NCI-H69 (cell line): ENCODE data around the gene RFFL.
"Not testable (repeated sequence)": the region's sequence is repeated elsewhere in the genome, so short reads cannot be mapped to it uniquely, and the experiment has no call there.

ENCODE experiments used
- DNase-seq: peaks from one replicate; lab custom pipeline; 2025; lab: John Stamatoyannopoulos, UW

Gene RFFL, protein sequence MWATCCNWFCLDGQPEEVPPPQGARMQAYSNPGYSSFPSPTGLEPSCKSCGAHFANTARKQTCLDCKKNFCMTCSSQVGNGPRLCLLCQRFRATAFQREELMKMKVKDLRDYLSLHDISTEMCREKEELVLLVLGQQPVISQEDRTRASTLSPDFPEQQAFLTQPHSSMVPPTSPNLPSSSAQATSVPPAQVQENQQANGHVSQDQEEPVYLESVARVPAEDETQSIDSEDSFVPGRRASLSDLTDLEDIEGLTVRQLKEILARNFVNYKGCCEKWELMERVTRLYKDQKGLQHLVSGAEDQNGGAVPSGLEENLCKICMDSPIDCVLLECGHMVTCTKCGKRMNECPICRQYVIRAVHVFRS

DNA sequence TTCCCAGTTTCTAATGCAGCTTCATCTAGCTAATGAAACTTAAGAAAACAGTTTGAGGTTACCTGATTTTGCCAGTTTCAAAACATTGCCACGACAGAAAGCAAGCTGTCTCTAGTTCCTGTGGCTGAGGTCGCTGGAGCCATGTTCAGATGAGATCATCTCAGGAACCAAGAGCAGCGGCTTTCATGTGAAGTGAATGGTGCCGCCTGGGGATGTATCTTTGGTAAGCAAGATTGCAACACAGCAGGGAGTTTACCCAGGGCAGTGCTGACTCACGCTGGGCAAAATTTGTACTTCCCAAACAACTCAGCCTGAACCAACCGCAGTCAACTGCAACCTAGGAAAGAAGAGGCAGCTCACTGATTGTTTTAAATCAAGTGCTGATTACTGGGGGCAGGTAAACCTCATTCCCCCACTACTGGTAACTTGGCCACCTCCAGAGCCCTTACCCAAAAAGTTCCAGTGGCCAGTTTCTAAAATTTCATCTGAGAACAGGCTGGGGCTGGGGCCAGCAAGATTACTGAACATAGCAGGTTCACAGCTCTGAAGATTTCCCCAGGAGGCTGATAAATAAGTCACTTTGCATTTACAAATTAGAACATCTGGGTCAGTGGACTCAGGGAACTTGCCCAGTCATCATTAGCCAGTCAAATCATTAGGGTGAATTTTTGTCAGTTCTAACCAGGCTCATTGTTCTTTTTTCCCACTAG lies at the start of gene RFFL:
Gene RFFL, minus strand, starts transcription at position 194 of the 710 bp plus-strand sequence. CDS start 37,154 bp downstream, outside the sequence.
- peak; percentile 99 for DNase-seq

DNA sequence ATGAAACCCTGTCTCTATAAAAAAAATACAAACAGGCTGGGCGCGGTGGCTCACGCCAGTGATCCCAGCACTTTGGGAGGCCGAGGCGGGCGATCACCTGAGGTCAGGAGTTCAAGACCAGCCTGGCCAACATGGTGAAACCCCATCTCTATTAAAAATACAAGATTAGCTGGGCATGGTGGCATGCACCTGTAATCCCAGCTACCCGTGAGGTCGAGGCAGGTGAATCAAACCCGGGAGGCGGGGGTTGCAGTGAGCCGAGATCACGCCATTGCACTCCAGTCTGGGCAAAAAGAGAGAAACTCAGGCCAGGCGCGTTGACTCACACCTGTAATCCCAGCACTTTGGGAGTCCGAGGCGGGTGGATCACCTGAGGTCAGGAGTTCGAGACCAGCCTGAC lies 47.3 kb upstream of the RFFL start:
- not testable (repeated sequence) for DNase-seq

DNA sequence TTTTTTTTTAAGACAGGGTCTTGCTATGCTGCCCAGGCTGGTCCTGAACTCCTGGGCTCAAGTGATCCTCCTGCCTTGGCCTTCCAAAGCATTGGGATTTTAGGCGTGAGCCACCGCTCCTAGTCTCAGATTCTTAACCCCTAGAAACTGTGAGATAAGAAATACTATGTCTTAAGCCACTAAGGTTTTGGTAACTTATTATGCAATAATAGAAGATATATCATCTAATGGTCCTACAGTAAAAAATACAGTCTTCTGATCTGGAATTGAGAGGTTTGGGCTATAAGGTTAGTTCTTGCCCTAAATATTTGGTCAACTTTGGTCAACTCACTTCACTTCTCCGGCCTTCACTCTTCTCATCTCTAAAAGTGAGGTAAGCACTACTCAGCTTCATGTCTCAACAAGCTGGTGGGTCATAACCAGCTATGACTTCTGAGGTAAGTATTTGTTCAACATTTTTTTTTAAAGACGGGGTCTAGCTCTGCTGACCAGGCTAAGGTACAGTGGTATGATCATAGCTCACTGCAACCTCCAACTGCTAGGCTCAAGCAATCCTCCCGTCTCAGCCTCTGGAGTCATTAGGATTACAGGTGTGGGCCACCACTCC lies 41.4 kb upstream of the RFFL start:
- no peak for DNase-seq

DNA sequence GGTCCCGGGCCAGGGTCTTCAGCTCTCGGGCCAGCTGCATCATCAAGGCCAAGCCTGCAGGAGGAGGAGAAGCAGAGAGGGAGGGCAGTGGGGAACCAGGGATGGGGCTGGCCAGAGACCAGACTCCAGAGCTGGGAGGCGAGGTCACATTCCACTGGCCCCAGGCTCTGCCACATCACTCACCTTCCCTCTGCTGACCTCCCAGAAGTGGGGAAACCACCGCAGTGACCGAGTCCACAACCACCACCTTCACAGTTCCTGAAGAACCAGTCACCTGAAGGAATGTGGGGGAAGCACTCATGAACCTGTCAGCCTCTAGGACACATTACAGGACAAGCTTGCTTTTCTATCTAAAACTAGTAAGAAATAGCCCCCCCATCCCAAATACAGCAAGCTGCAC lies 39.8 kb upstream of the RFFL start:
- DNase-seq: no peak

DNA sequence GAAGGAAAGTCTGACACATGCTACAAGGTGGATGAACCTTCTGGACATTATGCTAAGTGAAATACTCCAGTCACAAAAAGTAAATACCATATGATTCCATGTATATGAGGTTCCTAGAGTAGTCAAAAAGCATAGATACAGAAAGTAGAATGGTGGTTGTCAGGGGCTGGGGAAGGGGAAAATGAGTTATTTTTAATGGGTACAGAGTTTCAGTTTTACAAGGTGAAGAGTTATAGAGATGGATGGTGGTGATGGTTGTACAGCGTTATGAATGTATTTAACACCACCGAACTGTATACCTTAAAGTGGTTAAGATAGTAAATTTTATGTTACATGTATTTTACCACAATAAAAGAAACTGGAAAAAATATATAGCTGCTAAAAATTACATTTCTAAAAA lies 38.2 kb upstream of the RFFL start:
- no peak for DNase-seq

DNA sequence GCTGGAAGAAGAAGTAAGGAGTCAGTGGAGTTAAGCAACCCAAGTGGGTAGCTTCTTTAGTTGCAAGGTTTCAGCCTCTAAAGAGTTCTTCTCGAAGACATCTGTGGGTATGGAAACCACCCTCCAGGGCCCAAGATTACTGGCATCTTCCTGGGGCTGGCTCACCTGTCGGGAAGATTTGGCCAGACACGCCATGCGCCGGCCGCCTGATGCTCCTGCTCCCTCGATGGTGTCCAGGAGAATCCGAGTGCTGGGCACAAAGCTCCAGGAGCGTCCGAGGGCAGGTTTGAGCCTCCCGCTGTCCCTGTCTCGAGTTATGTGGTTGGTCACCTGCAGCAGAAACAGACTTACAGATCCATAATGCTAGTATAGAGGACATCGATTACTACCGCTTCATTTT lies 37.5 kb upstream of the RFFL start:
- no peak for DNase-seq

DNA sequence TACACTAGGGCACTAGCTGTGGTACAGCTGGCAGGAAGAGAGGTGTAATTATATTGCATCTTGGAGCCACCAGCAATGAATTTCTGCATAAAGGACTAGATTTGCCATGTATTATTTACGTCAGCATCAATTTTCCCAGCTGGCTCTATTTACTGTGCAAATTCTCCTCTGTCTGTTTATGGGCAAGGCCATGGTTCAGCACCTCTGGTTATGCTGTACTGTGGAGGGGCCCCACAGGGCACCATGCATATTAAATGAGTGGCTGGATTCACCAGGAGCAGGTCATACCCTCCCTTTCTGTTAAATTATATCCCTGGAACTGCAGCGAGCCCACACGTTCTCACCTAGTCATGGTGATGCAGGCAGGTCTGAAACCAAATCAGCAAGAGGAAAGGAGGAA lies 36.4 kb upstream of the RFFL start:
- DNase-seq: peak; percentile 98

DNA sequence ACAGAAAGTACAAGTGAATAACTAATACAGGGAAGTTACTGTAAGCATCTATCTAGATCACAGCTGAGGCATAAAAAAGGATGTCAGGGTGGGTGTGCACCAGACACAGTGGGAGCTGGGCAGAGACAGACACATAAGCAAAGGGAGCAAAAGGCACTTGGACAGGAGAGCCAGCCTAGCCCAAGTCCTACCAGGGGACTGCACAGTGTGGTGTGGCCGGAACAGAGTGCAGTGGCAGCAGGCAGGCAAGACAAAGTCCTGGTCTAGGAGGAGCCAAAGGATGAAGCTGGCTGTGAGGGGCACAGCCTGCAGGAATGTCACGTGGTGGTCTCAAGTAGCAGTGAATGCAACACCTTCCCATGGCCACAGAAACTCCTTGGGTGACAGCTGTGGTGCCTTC lies 34.3 kb upstream of the RFFL start:
- DNase-seq: no peak

DNA sequence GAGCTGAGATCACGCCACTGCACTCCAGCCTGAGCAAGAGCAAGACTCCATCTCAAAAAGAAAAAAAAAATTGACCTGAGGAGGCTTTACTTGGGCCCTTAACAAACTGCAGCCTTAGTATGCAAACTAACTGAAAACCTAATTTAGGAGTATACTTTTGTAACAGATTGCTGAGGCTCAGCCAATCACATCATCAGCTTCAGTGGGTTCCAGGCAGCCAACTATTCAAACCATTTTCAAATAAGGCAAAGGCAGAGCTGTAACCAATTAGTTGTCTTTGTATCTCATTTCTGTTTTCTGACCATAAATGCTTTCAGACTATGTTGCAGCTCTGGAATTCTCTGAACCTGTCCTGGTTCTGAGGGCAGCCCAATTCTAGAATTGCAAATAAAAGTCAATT lies 32.2 kb upstream of the RFFL start:
- no peak for DNase-seq

DNA sequence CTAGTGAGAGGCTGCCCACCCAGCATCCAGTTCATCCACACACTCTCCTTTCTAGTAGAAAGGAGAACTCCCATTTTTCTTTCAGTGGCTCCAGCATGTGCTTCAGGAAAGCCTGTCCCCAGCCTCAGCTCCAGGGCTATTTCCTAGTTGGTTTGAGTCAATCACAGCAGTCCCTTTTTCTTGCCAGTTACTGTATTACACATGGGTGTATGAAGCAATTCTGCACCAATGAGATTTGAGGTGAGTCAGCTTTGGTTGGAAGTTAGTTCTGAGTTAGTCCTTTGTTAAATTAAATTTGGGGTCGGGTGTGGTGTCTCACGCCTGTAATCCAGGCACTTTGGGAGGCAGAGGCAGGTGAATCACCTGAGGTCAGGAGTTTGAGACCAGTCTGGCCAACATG lies 31.4 kb upstream of the RFFL start:
- no peak for DNase-seq

DNA sequence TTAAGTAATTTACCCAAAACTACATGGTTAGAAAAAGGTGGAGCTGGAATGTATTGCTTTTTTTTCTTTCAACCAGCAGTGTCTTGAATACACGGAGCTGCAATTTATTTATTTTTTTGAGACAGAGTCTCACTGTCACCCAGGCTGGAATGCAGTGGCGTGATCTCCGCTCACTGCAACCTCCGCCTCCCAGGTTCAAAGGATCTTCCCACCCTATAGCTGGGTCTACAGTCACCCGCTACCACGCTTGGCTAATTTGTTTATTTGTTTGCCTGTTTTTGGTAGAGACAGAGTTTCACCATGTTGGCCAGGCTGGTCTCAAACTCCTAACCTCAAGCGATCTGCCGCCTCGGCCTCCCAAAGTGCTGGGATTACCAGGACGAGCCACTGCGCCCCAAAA lies 27.2 kb upstream of the RFFL start:
- DNase-seq: not testable (repeated sequence)

DNA sequence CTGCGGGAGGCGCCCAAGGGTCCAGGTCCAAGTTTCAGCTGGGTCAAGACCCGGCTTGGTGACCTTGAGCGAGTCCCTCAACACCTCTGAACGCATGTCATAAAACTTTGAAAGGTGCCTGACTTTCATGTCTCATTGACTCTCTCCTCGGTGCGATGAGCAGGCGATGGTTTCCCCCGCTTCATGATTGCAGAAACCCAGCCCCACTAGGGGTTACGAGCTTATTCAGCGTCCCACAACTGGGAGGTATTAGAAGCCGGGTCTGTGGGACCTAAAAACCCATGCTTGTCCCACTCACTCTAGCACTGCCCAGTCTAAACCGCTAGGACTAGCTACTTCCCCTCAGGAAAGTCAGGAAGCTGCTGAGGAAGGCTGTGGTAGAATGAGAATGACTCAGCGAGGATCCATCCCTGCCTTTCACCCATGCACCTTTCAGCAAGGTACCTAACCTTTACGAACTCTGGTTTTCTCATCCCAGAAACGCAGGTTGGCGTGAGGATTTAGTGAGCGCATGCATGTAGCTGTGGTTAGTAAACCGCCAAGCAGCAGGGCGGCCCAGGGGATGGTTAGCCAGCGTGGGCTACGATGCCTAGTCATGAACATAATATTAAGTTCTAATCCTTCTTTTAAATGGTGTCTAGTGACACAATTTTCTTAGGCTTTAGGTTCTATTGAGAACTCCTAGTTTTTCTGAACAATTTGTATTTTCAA lies 26.2 kb upstream of the RFFL start:
- peak; percentile 55 for DNase-seq

DNA sequence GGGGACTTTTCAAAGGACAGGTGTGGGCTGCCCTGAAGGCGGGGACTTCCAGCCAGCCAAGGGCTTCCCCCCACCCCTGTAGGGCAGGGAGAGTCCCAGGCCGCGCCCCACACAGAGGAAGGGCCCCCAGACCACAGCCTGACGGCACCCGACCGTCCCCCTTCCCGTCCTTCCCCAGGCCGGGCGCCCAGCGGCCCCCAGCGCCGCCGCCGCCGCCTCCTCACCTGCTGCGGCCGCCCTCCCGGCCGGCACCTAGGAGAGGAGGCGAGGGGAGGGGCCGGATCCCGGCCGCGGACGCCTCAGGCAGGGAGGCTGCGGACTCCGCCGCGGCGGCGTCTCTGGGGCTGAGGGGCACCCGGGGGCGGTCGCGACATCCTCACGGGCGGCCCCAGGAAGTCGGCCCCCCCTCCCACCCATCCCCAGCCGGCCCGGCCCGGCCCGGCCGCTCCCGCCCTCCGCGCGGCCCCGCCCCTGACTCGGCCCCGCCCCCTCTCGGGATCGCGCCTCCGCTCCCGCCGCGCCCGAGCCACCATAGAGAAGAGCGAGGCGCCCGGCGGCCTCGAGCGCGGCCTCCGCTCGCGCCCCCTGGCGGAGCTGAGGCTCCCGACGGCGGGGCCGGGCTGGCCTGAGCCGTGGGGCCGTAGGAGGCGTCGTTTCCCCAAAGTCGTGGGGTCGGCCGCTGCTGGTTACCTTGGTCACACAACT lies 25.5 kb upstream of the RFFL start:
- DNase-seq: peak; percentile 96

DNA sequence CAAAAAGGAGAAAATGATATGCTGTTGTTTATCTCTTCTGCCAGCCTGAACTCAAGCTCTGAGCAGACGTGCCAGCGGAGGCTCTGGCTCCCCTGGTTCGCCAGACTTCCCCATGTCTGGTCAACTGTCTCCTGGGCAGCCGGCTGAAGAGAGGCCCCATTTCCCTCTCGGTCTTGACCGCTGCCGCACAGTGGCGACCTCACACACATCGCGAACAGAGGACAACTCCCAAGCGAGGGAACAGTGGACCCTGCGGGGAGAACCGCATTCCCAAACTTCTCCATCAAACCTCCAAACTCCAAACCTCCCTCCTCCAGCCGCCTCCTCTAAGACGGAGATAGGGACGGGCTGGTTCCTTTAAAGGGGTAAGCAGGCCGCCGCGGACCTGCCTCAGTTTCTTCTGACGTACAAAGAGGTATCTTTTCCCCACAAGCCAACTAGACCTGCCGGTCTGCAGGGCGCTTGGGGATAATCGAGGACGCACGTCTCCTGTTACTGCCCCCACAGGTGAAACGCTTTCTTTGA lies 24.9 kb upstream of the RFFL start:
- DNase-seq: peak; percentile 87

DNA sequence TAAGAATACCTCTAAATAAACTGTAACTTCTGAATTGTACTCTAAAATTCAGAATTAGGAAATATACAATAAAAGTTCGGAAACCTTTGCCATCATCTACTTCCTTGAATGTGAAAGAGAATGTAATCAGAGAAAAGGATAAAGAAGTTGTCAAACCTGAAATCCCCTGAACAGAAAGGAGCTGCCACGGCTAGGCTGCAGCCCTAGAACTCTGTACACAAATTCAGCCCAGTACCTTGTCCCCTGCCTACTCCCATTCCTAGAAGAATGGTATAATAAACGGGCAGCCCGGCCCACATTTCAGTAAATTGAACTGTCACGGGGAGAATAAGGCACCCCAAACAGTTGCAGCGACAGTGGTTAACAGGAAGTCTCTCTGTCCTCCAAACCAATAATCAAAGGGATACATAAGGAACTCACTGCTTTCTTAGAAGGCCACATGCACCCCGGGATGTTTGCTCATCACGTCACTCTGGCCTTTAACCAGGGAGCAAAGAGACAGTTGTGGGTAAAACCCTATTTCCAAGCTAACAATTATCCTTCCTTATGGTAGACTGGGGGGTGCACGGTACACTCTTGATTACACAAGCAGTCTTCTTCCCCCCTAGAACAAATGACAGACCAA lies 24.3 kb upstream of the RFFL start:
- DNase-seq: peak; percentile 87

DNA sequence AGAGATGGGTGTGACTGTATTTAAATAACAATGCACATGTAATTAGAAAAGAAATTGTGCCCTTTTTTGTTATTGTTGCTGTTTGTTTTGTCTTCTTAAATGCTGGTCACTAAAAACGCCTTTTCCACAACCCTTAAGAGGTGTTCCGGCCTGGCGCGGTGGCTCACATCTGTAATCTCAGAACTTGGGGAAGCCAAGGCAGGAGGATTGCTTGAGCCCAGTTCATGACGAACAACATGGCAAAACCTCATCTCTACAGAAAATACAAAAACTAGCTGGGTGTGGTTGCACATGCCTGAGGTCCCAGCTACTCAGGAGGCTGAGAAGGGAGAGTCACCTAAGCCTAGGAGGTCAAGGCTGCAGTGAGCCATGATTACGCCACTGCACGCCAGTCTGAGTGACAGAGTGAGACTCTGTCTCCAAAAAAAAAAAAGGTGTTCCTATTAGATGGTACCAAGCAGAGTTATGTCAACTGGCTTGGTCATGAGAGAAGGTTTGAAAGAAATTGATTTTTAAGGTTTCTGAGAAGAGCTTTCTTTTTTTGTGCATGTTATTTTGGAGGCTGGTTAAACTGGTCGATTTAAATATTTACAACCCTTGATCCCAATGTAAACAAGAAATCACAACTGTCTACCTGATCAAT lies 23.5 kb upstream of the RFFL start:
- DNase-seq: no peak

DNA sequence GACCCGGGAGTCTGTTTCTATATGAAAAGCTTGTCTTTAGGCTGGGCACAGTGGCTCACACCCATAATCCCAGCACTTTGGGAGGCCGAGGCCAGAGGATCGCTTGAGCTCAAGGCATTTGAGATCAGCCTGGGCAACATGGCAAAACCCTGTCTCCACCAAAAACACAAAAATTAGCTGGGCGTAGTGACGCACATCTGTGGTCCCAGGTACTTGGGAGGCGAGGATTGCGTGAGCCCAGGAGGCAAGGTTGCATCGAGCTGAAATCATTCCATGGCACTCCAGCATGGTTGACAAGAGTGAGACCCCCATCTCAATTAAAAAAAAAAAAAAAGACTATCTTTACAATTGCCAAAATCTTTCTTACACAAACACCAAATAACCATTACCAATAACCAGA lies 22.7 kb upstream of the RFFL start:
- no peak for DNase-seq

DNA sequence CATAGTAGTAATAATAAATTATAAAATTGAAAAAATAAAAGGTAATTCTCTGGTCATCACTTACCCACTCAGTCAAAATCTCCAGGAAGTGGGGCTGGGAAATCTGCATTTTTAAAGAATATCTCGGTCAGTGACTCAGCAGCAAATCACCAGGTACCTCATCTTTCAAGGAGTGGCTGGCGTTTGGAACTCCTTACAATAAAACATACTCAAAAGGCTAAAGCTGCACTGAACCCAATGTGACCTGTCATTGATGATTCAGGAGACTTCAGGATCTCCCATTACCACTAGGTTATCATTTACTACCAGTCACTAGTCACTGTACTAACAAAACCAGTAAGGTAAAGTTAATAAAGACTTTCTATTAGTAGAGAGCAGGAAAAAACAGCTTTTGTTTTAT lies 21.5 kb upstream of the RFFL start:
- DNase-seq: peak; percentile 19

DNA sequence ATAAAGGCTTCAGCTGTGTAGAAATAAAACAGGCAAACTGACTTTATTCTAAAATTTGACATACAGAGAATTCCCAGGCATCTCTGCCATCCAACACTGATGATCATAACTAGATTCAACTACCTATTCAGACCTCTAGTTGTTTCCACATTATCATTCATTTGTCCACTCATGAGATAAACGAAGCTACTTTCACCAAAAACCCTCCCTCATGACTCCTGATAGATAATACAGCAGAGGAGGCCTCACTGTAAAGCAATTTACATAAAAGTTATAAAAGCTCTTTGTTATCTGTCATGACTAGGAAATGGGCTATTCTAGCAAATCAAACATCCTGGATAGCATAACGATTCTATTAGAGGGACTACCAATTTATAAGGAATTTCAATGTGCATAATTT lies 19.6 kb upstream of the RFFL start:
- DNase-seq: no peak

DNA sequence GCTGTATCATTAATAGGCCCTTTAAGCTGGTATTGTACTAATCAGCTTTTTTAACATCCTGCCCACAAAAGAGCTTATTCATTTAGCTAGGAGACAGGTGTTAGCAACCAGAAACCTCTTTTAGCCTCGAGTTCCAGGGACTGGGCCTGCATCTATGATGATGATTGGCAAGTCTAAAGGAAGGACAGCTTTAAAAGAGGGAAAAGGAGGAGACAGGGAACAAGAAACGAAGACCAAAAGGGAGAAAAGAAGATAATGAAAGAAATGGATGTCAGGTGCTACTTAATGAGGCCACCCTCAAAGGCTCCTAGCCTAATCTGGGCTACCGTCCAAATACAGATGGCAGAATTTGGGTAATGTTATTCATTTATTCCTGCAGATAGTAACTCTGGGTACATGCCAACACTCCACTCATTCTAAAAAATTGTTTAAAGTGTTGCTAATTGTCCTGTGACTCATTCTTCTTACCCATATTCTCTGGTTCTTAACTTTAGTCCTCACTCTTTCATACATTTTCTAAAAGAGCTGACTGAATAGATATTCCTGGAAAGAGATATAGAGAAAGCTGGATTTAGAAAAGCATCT lies 18.7 kb upstream of the RFFL start:
- peak; percentile 90 for DNase-seq
